CD4-positive, alpha-beta T cell treated with Interleukin-17A for 1 hour (primary cell): ENCODE results near the gene SPATA13.
A peak's percentile ranks its signal among the peaks of the same experiment; 100 is the strongest.
"Not testable (repeated sequence)": the region's sequence is repeated elsewhere in the genome, so short reads cannot be mapped to it uniquely, and the experiment has no call there.

Experiments
- DNase-seq: peaks from one replicate; pipeline ENCODE4 v3.0.0-alpha.2; 2020

The SPATA13 gene

GRCh38 chr13:24202215-24202614 is 41.7 kb downstream of the SPATA13 start:
- no peak for DNase-seq

DNA sequence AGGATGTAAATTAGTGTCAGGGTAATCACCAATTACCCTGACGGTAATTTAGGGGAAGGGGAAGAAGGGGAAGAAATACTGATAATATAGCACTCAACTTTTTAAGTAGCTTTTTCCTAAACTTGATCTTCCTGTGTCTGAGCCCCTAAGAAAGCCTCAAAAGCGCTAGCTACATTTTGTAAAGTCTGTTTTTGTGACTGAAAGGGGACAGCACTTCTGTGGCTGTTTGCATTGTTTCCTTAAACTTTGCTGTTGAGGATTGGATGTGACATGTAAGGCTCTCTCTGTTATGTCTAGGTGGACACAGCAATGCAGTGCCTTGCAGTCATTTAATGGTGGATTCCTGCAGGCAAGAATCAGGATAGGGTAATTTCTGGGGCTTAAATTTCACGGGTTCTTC is 42.8 kb downstream of the SPATA13 start:
- no peak for DNase-seq

- peak; percentile 36 for DNase-seq
Measured at GRCh38 chr13:24203811-24204210, 43.3 kb downstream of the SPATA13 start.

GRCh38 chr13:24205076-24205475 is 44.6 kb downstream of the SPATA13 start:
- DNase-seq = not testable (repeated sequence)

DNA sequence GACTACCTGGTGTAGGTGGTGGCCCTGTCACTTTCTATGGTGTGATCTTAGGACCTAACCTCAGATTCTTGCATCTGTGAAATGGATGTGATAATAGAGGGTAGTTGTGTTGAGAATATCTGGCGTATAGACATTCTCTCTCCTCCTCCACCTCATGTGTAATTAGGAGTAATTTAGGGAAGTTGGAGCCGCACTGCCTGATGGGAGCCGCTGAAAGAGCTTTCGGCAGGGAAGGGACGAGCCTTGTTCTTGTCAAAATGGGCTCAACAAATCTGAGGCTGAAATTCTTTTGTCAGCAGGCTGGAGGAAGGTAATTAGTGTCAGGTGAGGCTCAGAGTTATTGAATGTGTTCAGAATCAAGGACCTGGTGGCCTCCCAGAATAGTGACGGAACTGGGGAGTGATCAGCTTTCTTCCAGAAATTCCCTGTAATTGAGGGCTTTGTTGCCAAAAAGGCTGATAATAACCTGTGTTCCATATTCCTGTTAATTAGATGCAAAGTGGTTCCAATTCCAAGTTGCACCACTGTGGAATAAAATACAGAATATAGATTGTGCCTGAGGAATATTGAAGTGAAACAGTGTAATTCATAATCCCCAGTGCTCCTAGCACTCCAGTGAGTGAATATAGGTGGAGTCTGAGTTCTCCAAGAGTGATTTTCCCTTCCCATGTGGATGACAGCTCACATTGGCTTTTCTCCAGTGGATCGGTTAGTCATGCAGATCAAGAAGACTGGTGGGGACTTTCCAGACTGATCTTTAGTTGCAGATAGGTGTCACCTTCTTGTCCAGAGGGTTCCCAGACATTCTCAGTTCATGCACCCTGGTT is 47.5 kb downstream of the SPATA13 start:
- DNase-seq = no peak

- no peak for DNase-seq
Measured at GRCh38 chr13:24209138-24209537, 48.6 kb downstream of the SPATA13 start.

DNA sequence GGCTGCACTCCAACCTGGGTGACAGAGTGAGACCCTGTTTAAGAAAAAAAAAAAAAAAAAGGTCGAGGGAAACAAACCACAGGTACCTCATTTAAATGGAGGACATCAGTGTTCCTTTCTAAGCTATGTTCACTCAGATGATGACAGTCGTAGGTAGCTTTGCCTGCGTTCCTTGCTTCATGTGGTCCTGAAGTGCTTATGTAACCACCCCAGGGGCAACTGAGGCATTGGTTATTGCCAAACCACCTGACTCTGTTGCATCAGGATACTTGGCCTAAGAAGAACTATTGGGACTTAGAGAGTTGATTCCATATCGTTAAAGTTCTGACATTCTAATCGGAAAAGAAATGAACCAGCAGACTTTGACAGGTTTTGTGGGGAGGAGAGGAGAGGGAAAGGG is 51.7 kb downstream of the SPATA13 start:
- no peak for DNase-seq

DNA sequence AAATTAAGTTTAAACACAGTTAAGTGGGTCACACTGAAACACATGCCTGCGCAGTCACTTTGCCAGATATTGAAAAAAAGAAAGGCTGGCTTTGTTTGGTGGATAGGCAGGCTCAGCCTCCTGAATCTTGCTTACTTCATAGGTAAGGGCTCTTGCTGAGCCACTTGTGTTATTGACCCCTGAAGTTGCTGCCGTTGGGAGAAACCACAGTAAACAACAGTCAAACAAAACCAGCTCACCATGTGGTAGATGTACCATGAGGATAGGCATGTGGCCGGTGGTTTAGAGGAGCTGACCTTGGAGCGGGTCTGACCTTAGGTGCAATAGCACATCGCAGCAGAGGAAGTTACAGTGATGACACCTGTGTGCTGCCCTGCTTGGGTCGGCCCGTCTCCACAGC is 52.2 kb downstream of the SPATA13 start:
- no peak for DNase-seq

- DNase-seq = no peak
Measured at GRCh38 chr13:24213932-24214331, 53.4 kb downstream of the SPATA13 start.

DNA sequence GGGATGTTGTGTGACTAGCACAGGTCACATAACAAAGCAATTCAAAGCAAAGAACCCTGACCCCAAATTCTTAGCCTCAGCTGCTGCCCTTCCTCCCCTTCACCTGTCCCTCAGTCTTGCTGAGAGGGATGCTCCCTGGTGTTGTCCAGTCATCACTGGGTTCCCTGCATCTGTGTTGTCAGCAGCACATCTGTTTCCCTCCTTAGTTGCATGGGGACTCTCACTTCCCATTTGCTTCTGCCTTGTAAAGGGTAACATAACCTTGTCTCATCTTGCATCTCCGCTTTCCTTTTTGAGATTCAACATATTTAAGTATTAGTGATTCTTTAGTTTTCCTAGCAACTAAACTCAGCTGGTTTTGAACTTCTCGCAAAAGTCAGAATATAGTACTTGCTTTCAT is 54.0 kb downstream of the SPATA13 start:
- DNase-seq = no peak

DNA sequence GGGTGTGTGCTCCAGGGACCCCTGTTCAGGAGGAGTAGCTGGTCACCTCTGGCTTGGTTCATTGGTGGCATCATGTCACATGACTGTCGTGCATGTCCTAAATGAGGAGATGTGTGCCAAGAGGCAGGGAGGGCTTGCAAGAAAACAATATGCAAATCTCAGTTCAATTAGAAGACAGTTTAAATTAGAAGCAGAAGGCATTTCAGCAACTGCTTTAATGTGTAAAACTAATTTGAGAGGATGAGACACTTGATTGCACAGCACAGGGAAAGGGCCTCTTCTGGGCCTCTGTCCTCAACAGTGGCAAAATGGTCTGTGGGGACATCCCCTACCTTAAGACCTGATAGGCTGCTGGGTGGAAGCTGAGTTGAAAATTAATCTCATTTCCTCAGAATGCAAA is 54.6 kb downstream of the SPATA13 start:
- DNase-seq = no peak

- no peak for DNase-seq
Measured at GRCh38 chr13:24215732-24216131, 55.2 kb downstream of the SPATA13 start.

DNA sequence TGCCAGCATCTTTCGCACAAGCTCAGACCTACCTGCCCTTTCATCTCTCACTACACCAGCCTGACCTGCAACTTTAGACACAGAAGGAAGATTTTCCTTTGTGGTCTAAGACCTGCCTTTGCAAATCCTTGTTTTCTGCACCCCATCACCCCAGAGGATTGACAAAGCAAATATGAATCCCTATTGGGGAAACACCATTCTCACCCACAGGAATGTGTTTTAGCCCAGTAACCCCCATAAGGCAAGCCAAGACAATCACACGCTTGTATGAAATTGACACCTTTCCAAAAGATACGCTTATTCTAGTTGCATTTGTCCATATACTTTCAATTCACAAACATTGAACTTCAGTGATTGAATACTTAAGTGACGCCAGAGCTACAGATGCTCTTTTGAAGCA is 55.7 kb downstream of the SPATA13 start:
- DNase-seq = no peak

DNA sequence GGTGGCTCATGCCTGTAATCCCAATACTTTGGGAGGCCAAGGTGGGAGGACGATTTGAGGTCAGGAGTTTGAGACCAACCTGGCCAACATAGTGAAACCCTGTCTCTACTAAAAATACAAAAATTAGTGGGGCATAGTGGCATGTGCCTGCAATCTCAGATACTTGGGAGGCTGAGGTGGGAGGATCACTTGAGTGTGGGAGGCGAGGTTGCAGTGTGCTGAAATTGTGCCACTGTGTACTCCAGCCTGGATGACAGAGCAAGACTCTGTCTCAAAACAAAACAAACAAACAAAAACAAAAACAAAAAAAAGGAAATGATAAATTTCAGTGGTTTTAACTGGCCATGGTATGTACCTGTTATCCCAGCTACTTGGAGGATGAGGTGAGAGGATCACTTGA is 56.3 kb downstream of the SPATA13 start:
- DNase-seq = not testable (repeated sequence)

- peak; percentile 16 for DNase-seq
Measured at GRCh38 chr13:24217601-24218281, 57.2 kb downstream of the SPATA13 start.

GRCh38 chr13:24218338-24218737 is 57.8 kb downstream of the SPATA13 start:
- DNase-seq = no peak

GRCh38 chr13:24218977-24219376 is 58.5 kb downstream of the SPATA13 start:
- no peak for DNase-seq

DNA sequence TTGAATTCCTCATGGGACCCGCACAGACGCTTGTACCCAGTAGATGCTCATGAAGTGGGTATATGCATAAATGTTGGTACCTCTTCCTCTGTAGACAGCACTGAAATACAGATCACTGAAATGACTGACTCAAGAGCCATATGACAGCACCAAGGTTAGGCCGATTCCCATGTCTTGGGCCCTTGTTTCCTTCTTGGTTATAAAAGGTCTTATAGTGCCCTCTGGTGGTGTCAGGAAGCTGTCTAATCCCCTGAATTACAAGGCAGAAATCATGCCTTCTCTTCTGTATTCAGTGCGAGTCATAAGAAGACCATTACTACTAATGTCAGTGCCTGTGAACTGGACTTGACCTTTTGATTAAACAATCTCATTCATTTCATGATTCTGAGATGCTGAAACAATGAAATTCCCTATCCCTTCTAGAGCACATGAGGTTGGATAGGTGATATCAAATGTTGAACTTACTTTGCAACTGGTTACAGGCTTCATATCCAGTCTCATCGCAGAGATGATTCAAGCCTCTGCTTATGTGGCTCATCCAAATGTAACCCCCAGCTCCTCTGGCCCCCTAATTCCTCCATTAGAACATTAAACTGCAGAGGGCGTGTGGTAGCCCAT is 59.7 kb downstream of the SPATA13 start:
- peak; percentile 82 for DNase-seq

DNA sequence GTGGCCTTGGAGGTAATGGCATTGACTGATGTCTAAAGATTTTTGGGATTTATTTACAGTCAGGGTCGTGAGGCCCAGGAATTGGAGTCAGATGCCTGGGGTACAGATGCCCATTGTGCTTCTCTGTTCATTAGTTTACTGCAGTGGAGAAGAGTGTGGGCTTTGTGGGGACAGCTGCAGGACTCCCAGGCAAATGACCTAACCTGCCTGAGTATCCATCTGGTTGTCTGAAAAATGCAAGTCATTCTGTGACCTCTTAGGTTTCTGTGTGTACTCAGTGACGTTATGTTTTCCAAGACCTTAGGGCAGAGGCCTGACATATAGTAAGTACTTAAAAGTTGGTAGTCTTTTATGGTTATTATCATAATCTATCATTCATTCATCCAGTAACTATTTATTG is 60.5 kb downstream of the SPATA13 start:
- no peak for DNase-seq

GRCh38 chr13:24222756-24223155 is 62.2 kb downstream of the SPATA13 start:
- DNase-seq = no peak

GRCh38 chr13:24223341-24224231 is 63.1 kb downstream of the SPATA13 start:
- DNase-seq = no peak

GRCh38 chr13:24224232-24224680 is 63.7 kb downstream of the SPATA13 start:
- no peak for DNase-seq

DNA sequence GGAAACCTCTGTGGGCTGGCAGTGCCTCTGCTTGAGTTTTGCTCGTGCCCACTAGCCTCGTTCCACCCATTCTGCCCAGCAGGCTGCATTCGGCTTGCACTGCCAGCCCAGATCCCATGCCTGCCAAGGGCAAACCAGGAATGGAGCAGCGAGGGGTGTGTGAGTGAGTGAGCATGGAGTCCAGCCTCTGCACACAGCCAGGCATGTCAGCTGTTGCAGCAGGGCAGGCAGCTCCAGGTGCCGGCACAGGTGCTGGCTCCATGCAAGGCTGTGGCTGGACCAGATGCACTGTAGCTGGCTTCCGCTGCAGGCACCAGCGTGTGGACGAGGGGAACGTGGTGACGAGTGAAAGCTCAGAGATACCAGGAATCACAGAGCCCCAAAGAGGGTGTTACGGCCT is 64.5 kb downstream of the SPATA13 start:
- DNase-seq = no peak
